ENCODE data around the gene LONP2. TPM values are rescaled to one million over a fixed set of nuclear protein-coding genes. Genes with fewer than 3 reads are reported as not detected.

Gene LONP2
- polyA plus RNA-seq, 2 of the 4 experiments (the other 2 are of a cell fraction), result 27.8 to 51.3 TPM

DNA sequence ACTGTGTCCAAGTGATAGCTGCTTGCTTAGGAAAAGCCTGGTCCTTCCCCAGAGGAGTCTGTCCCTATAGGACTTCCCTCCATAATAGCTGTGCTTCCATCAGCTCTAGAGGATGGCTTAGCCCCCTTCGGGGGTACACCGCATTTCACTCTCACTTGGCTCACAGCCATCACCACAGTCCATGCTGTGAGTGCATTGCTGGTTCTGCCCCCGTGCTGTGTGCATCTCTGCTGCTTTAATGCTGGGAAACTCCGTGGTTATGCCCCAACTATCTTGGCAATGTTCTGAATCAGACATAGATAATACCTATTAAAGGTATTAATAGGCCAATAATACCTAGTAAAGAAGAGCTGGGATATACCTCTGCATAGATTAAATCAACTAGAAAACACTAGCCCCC is 82.8 kb downstream of the LONP2 start:
- POLR2A ChIA-PET, result no interaction called here
- DNase-seq (ENCODE audit: low read depth in 1 of 2, low spot score in 1 of 2) (no peak), FAIRE-seq (no peak), ATAC-seq (no peak)
- WGBS (ENCODE audit: missing lambda C conversion rate), result 85% methylated on average over 4 of the region's 4 CpGs
- Histone ChIP-seq H3K27ac (no peak overlapping the region), H3K4me3 (no peak overlapping the region), H3K4me2 (no peak overlapping the region), H3K9me3 (no peaks in the 10 kb centered on the region), H3K4me1 (no peaks in the 10 kb centered on the region)
- TF ChIP-seq JUN (IDR thresholded peaks at IDR 0.05) (no peak), ZFP36 (IDR thresholded peaks at IDR 0.05; ENCODE audit: borderline replicate concordance, partially characterized antibody) (no peak), ZC3H11A (IDR thresholded peaks at IDR 0.05) (no peak), TP53 (CRISPR knock-in tag; IDR thresholded peaks at IDR 0.05) (no peak), PHF8 (IDR thresholded peaks at IDR 0.05; ENCODE audit: borderline replicate concordance, low read depth) (no peak)
- TF ChIP-seq, protein P1, sequence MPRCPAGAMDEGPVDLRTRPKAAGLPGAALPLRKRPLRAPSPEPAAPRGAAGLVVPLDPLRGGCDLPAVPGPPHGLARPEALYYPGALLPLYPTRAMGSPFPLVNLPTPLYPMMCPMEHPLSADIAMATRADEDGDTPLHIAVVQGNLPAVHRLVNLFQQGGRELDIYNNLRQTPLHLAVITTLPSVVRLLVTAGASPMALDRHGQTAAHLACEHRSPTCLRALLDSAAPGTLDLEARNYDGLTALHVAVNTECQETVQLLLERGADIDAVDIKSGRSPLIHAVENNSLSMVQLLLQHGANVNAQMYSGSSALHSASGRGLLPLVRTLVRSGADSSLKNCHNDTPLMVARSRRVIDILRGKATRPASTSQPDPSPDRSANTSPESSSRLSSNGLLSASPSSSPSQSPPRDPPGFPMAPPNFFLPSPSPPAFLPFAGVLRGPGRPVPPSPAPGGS (IDR thresholded peaks at IDR 0.05), result no peak
- CTCF ChIA-PET, result no interaction called here

DNA sequence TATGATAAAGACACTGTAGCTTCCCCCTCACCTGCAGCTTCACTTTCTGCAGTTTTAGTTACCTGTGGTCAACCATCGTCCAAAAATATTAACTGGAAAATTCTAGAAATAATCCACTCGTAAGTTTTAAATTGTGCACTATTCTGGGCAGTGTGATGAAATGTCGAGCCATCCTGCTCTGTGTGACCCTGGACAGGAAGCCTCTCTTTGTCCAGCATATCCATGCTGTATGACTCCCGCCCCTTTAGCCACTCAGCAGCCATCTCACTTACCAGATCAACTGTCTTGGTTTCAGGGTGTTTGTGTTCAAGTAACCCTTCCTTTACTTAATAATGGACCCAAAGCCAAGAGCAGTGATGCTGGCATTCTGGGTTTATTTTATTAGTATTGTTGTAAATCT is 85.0 kb downstream of the LONP2 start:
- no peak for FAIRE-seq

DNA sequence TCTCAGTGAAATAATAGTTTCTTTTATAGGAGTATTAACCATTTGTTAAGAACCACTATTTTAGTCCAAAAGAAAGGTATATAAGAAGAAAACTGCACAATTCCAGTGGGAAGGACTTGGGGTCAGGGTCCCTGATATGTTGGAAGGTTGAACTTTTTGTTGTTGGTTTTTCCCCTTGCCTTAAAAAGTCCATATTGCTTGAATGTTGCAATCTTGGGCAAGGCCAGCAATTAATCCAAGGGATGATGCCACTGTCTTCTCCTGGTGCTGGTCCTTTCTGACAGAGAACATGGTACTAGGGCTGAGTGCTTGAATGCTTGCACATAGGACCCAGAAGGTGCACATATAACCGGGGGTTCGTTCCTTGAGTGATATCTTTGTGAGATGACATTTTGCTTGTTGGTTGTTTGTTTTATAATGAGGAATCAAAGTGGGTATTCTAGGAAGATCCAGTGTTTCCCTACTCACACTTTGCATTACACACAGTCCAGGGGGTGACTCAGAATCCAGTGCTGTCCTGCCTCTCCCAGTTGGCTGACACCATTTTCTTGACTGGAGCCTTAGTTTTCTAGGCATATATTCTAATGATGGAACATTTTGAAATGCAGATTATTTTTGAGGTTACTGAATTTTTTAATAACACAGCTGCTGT is 86.2 kb downstream of the LONP2 start:
- Histone ChIP-seq H3K4me2 (no peak overlapping the region), H3K9me3 (no peaks in the 10 kb centered on the region), H3K4me3 (no peak overlapping the region), H3K27ac (no peak overlapping the region), H3K4me1 (no peaks in the 10 kb centered on the region)
- ChIA-PET POLR2A (interaction anchor here (0.6 kb wide), 1 partner anchor 111 kb away, joined by 4 read pairs; no protein-coding TSS in a partner anchor), CTCF (interaction anchor here (0.6 to 1.4 kb wide), 3 partner anchors 97 to 548 kb away, joined by 3 to 4 read pairs (median 4); no protein-coding TSS in a partner anchor)
- DNase-seq (ENCODE audit: low read depth in 1 of 2, low spot score in 1 of 2), result no peak
- FAIRE-seq, result no peak
- TF ChIP-seq SMC3 (IDR thresholded peaks at IDR 0.05) (no peak), FOXS1 (CRISPR knock-in tag; IDR thresholded peaks at IDR 0.05) (no peak), EHF (CRISPR knock-in tag; IDR thresholded peaks at IDR 0.05) (no peak), PHF8 (IDR thresholded peaks at IDR 0.05; ENCODE audit: borderline replicate concordance, low read depth) (no peak), CEBPB (IDR thresholded peaks at IDR 0.05) (no peak), NPAS2 (CRISPR knock-in tag; IDR thresholded peaks at IDR 0.05; ENCODE audit: borderline replicate concordance) (no peak)
- TF ChIP-seq, protein P2, sequence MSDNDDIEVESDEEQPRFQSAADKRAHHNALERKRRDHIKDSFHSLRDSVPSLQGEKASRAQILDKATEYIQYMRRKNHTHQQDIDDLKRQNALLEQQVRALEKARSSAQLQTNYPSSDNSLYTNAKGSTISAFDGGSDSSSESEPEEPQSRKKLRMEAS (IDR thresholded peaks at IDR 0.05), result no peak
- TF ChIP-seq, protein P3, sequence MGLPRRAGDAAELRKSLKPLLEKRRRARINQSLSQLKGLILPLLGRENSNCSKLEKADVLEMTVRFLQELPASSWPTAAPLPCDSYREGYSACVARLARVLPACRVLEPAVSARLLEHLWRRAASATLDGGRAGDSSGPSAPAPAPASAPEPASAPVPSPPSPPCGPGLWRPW (IDR thresholded peaks at IDR 0.05), result no peak
- 84% methylated on average over 2 of the region's 2 CpGs for WGBS (ENCODE audit: missing lambda C conversion rate)
- ATAC-seq, result no peak

More for the DNA sequence above, 85.0 kb downstream of the LONP2 start:
- no peaks in the 10 kb centered on the region for H3K9me3 ChIP-seq
- H3K27ac ChIP-seq, result no peak overlapping the region
- CTCF ChIA-PET, result interaction anchor here (1.0 to 1.2 kb wide), 3 partner anchors 9 to 214 kb away, joined by 3 to 4 read pairs (median 3); no protein-coding TSS in a partner anchor
- H3K4me3 ChIP-seq, result no peak overlapping the region
- ATAC-seq (no peak), DNase-seq (ENCODE audit: low read depth in 1 of 2, low spot score in 1 of 2) (no peak)
- no peaks in the 10 kb centered on the region for H3K4me1 ChIP-seq
- H3K4me2 ChIP-seq, result no peak overlapping the region
- POLR2A ChIA-PET, result no interaction called here
- 93% methylated on average over 4 of the region's 4 CpGs for WGBS (ENCODE audit: missing lambda C conversion rate)
- TF ChIP-seq, protein P4, sequence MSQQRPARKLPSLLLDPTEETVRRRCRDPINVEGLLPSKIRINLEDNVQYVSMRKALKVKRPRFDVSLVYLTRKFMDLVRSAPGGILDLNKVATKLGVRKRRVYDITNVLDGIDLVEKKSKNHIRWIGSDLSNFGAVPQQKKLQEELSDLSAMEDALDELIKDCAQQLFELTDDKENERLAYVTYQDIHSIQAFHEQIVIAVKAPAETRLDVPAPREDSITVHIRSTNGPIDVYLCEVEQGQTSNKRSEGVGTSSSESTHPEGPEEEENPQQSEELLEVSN (IDR thresholded peaks at IDR 0.05; ENCODE audit: borderline replicate concordance, low read depth), result no peak
- TF ChIP-seq HOXB5 (CRISPR knock-in tag; IDR thresholded peaks at IDR 0.05) (no peak), SMC3 (IDR thresholded peaks at IDR 0.05) (no peak), JUNB (IDR thresholded peaks at IDR 0.05) (no peak), MAZ (IDR thresholded peaks at IDR 0.05; ENCODE audit: borderline replicate concordance, low read depth, low read length) (no peak), HOXB13 (CRISPR knock-in tag; IDR thresholded peaks at IDR 0.05; ENCODE audit: low read depth) (no peak), CEBPB (IDR thresholded peaks at IDR 0.05) (no peak), TP53 (CRISPR knock-in tag; IDR thresholded peaks at IDR 0.05) (no peak), HDAC2 (IDR thresholded peaks at IDR 0.05) (no peak), RFX5 (IDR thresholded peaks at IDR 0.05) (no peak), BHLHE40 (IDR thresholded peaks at IDR 0.05; ENCODE audit: low read depth, low read length) (no peak), FOSB (CRISPR knock-in tag; IDR thresholded peaks at IDR 0.05) (no peak), HEYL (CRISPR knock-in tag; IDR thresholded peaks at IDR 0.05) (no peak), ZNF302 (CRISPR knock-in tag; IDR thresholded peaks at IDR 0.05) (no peak), RCOR1 (IDR thresholded peaks at IDR 0.05; ENCODE audit: low read depth, low read length) (no peak), ZC3H11A (IDR thresholded peaks at IDR 0.05) (no peak), KDM1A (IDR thresholded peaks at IDR 0.05; ENCODE audit: low read depth) (no peak)
